B cell (primary cell): Measurements from ENCODE around the gene PTP4A1. TPM values are rescaled to one million over a fixed set of nuclear protein-coding genes. Genes with fewer than 3 reads are reported as not detected.

Experiments used
- ATAC-seq: fragments of 200-7000 bp; cut with Tn5 transposase; one replicate; pipeline ENCODE4 v1.10.0; 2021; ENCODE audit warnings: low read depth, mild to moderate bottlenecking, moderate number of reproducible peaks, moderate library complexity
- CTCF ChIA-PET: fragments of 350-600 bp; sonication (Branson Sonifier 250); formaldehyde crosslinking; loops from one replicate; lab custom pipeline; 2021; ENCODE audit warnings: antibody characterized with exemption, inconsistent platforms; lab: Charles Lee
- POLR2A ChIA-PET: fragments of 350-600 bp; sonication (Branson Sonifier 250); formaldehyde crosslinking; loops from one replicate; lab custom pipeline; 2021; ENCODE audit warnings: antibody characterized with exemption; lab: Charles Lee
- DNase-seq: peaks from one replicate; pipeline ENCODE4 v3.0.0; 2013
- H2AFZ ChIP-seq: 2 replicates; pipeline ENCODE4 v1.6.1; 2012; ENCODE audit warnings: mild to moderate bottlenecking, low read depth, low read length; ENCODE audit not compliant: insufficient read depth, poor library complexity, severe bottlenecking
- H3K27ac ChIP-seq, 2 donors: 1 replicate in 1 of 2; 2 replicates in 1 of 2; pipeline ENCODE4 v1.5.1; 2012 to 2013; ENCODE audit warnings: low read length in 2 of 2, mild to moderate bottlenecking in 2 of 2, moderate library complexity in 1 of 2
- H3K27me3 ChIP-seq, 4 experiments: fragments of 200-600 bp in 1 of 4; sonication (generic) in 1 of 4; replicated peaks in 1 of 4; 1 replicate in 2 of 4; 2 replicates in 2 of 4; pipeline versions ENCODE4 v1.6.1 to v1.7.0; 2013 to 2016; ENCODE audit warnings: low read length in 3 of 4, mild to moderate bottlenecking in 2 of 4, mixed read lengths in 1 of 4, moderate library complexity in 1 of 4; ENCODE audit not compliant: insufficient read depth in 4 of 4, control insufficient read depth in 3 of 4; ENCODE audit errors: control extremely low read depth in 1 of 4
- H3K36me3 ChIP-seq, 2 experiments: replicated peaks in 1 of 2; 1 replicate in 1 of 2; 2 replicates in 1 of 2; pipeline versions ENCODE4 v1.6.1 to v1.7.1; 2013; ENCODE audit warnings: low read length in 1 of 2; ENCODE audit not compliant: insufficient read depth in 2 of 2, control insufficient read depth in 1 of 2; ENCODE audit errors: control extremely low read depth in 1 of 2, extremely low read depth in 1 of 2
- H3K4me1 ChIP-seq, 2 donors: fragments of 200-600 bp in 1 of 2; sonication (generic) in 1 of 2; 1 replicate in 1 of 2; 2 replicates in 1 of 2; pipeline versions ENCODE4 v1.5.1 to v1.6.1; 2013 to 2017; ENCODE audit warnings: low read length in 2 of 2; ENCODE audit not compliant: control insufficient read depth in 2 of 2, insufficient read depth in 2 of 2
- H3K4me2 ChIP-seq: replicated peaks from 2 replicates; pipeline ENCODE3; 2012; ENCODE audit warnings: mild to moderate bottlenecking, low read depth, low read length; ENCODE audit not compliant: poor library complexity, severe bottlenecking
- H3K4me3 ChIP-seq, 5 experiments: fragments of 200-600 bp in 1 of 5; sonication (generic) in 1 of 5; 1 replicate in 3 of 5; 2 replicates in 2 of 5; pipeline versions ENCODE4 v1.5.1 to v1.7.0; 2011 to 2016; ENCODE audit warnings: low read length in 4 of 5, mild to moderate bottlenecking in 4 of 5, low read depth in 2 of 5, control low read depth in 1 of 5, moderate library complexity in 1 of 5; ENCODE audit not compliant: insufficient read depth in 1 of 5; ENCODE audit errors: control extremely low read depth in 1 of 5, extremely low read depth in 1 of 5
- H3K79me2 ChIP-seq: fragments of 200-600 bp; sonication (generic); one replicate; pipeline ENCODE4 v1.6.0; 2016; ENCODE audit warnings: low read length; ENCODE audit not compliant: control insufficient read depth, insufficient read depth
- H3K9ac ChIP-seq: fragments of 200-600 bp; sonication (generic); 2 replicates; pipeline ENCODE4 v1.6.1; 2017; ENCODE audit warnings: mild to moderate bottlenecking, low read length, moderate library complexity
- H3K9me3 ChIP-seq, 3 donors: one replicate each; pipeline versions ENCODE4 v1.6.1 to v1.7.1; 2013; ENCODE audit warnings: low read length in 2 of 3; ENCODE audit not compliant: control insufficient read depth in 2 of 3, insufficient read depth in 1 of 3; ENCODE audit errors: control extremely low read depth in 1 of 3
- H4K20me1 ChIP-seq: 2 replicates; pipeline ENCODE4 v1.6.0; 2012; ENCODE audit warnings: mild to moderate bottlenecking, low read length; ENCODE audit not compliant: insufficient read depth, control insufficient read depth, poor library complexity, severe bottlenecking
- H3K27ac Mint-ChIP-seq: one replicate; pipeline ENCODE4 v1.8.0; 2021; ENCODE audit warnings: mixed read lengths
- H3K27me3 Mint-ChIP-seq: one replicate; pipeline ENCODE4 v1.8.0; 2021; ENCODE audit warnings: mixed read lengths
- H3K4me1 Mint-ChIP-seq: one replicate; pipeline ENCODE4 v1.8.0; 2021; ENCODE audit warnings: mixed read lengths
- H3K4me3 Mint-ChIP-seq: one replicate; pipeline ENCODE4 v1.8.0; 2021; ENCODE audit warnings: mixed read lengths
- H3K9me3 Mint-ChIP-seq: one replicate; pipeline ENCODE4 v1.8.0; 2022; ENCODE audit warnings: mixed read lengths; ENCODE audit not compliant: insufficient read depth
- EZH2 ChIP-seq: IDR thresholded peaks from 2 replicates; pipeline ENCODE4 v1.6.1; 2012; ENCODE audit warnings: borderline replicate concordance, low read depth, mild to moderate bottlenecking, moderate library complexity, low read length; ENCODE audit not compliant: insufficient read depth, poor library complexity, severe bottlenecking
- WGBS: methylation state at CpG from one replicate; pipeline ENCODE4 v1.1.5; 2013; ENCODE audit warnings: missing lambda C conversion rate; ENCODE audit not compliant: insufficient coverage; 5-methylcytosine and 5-hydroxymethylcytosine counted together
- intact Hi-C: fragments of 100-400 bp; cut with micrococcal nuclease; formaldehyde crosslinking; loops from one replicate; pipeline ENCODE4 v1.10.0; 2022
- polyA plus RNA-seq: library from polyadenylated mRNA; depleted of rRNA; stranded (reverse); fragments of >200 nt; gene quantifications from 2 replicates; pipeline ENCODE4 v1.2.3, GENCODE V29; 2012
- total RNA-seq, 2 donors: library from RNA; stranded (reverse); fragments of 120-200 nt in 1 of 2; gene quantifications; 1 replicate in 1 of 2; 2 replicates in 1 of 2; pipeline versions ENCODE4 v1.2.3 to v1.2.4, GENCODE V29; 2013 to 2022
- TF ChIP-seq, protein P1 (sequence below): fragments of 200-600 bp; IDR thresholded peaks from one replicate; pipeline ENCODE4 v1.8.0; 2022; ENCODE audit warnings: antibody characterized with exemption, mild to moderate bottlenecking

The PTP4A1 gene
- total and polyA plus RNA-seq, 2 donors (not counting 1 experiment from before 2014, with no cell fraction given): 33.7 to 80.6 TPM

- H3K4me1 Mint-ChIP-seq: peaks cover 31% of the 10 kb centered on the region
- TF ChIP-seq, protein P1, sequence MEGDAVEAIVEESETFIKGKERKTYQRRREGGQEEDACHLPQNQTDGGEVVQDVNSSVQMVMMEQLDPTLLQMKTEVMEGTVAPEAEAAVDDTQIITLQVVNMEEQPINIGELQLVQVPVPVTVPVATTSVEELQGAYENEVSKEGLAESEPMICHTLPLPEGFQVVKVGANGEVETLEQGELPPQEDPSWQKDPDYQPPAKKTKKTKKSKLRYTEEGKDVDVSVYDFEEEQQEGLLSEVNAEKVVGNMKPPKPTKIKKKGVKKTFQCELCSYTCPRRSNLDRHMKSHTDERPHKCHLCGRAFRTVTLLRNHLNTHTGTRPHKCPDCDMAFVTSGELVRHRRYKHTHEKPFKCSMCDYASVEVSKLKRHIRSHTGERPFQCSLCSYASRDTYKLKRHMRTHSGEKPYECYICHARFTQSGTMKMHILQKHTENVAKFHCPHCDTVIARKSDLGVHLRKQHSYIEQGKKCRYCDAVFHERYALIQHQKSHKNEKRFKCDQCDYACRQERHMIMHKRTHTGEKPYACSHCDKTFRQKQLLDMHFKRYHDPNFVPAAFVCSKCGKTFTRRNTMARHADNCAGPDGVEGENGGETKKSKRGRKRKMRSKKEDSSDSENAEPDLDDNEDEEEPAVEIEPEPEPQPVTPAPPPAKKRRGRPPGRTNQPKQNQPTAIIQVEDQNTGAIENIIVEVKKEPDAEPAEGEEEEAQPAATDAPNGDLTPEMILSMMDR: no peak
- TF ChIP-seq EZH2: no peak
- Histone ChIP-seq H4K20me1 (peaks cover 40% of the 10 kb centered on the region), H3K4me2 (peak overlapping the region; percentile 86), H3K36me3 (peaks cover 8 to 19% of the 10 kb centered on the region in 2 experiments), H3K27ac (peak overlapping the region; percentile 98 to 99), H2AFZ (peak overlapping the region; percentile 64), H3K4me1 (peaks cover 16 to 19% of the 10 kb centered on the region in 2 donors), H3K27me3 (peaks cover 0 to 2% (median 0%) of the 10 kb centered on the region in 4 experiments), H3K9ac (peak overlapping the region; percentile 98), H3K79me2 (peaks cover 44% of the 10 kb centered on the region), H3K9me3 (no peaks in the 10 kb centered on the region), H3K4me3 (peak overlapping the region; percentile 65 to 94 (median 86))
- ATAC-seq (peak; percentile 32), DNase-seq (peak; percentile 90)
- H3K27ac Mint-ChIP-seq: peak overlapping the region; percentile 93
- POLR2A ChIA-PET: interaction anchor here (2.5 kb wide), 1 partner anchor 63 kb away, joined by 13 read pairs; the partner anchor contains the start of gene PHF3
- no peaks in the 10 kb centered on the region for H3K27me3 Mint-ChIP-seq
- H3K9me3 Mint-ChIP-seq: no peaks in the 10 kb centered on the region
- peak overlapping the region; percentile 87 for H3K4me3 Mint-ChIP-seq
- CTCF ChIA-PET: interaction anchor here (0.9 to 2.4 kb wide), 10 partner anchors 8 to 221 kb away, joined by 3 to 22 read pairs (median 5); partner anchors contain the start of gene PHF3
- WGBS: under 1% methylated on average over 82 of the region's 86 CpGs
- intact Hi-C loops: loop anchor here (1.0 to 10.0 kb wide), 5 partner anchors 25 to 1288 kb away; partner anchors contain the start of gene KHDRBS2
Measured at GRCh38 chr6:63573076-63573898, 1.0 kb downstream of the PTP4A1 start.
